Muscle layer of colon (tissue), 2 donors: Measurements from ENCODE around the gene HNRNPA2B1.
"Not testable (repeated sequence)": the region's sequence is repeated elsewhere in the genome, so short reads cannot be mapped to it uniquely, and the experiment has no call there.

Experiments used
- H3K27ac ChIP-seq: one replicate; pipeline ENCODE4 v1.7.0; 2013; ENCODE audit warnings: low read depth, mild to moderate bottlenecking, low read length, moderate library complexity
- H3K27me3 ChIP-seq, 2 donors: one replicate each; pipeline ENCODE4 v1.7.0; 2013; ENCODE audit warnings: low read length in 2 of 2, mild to moderate bottlenecking in 2 of 2; ENCODE audit not compliant: insufficient read depth in 2 of 2, control insufficient read depth in 1 of 2
- H3K36me3 ChIP-seq: one replicate; pipeline ENCODE4 v1.7.0; 2013; ENCODE audit warnings: mild to moderate bottlenecking, low read length; ENCODE audit not compliant: insufficient read depth
- H3K4me1 ChIP-seq: one replicate; pipeline ENCODE4 v1.7.0; 2013; ENCODE audit warnings: mild to moderate bottlenecking, low read length; ENCODE audit not compliant: insufficient read depth
- H3K4me3 ChIP-seq, 2 donors: one replicate each; pipeline ENCODE4 v1.7.0; 2013; ENCODE audit warnings: low read length in 2 of 2, low read depth in 1 of 2, mild to moderate bottlenecking in 1 of 2, moderate library complexity in 1 of 2
- H3K9ac ChIP-seq: one replicate; pipeline ENCODE4 v1.7.0; 2013; ENCODE audit warnings: low read length
- H3K9me3 ChIP-seq: one replicate; pipeline ENCODE4 v1.7.0; 2013; ENCODE audit warnings: mild to moderate bottlenecking, low read length
- donor health status: abdominal sarcoma.
- donor health status: Adenocarcinoma of cecum.

HNRNPA2B1 gene

DNA sequence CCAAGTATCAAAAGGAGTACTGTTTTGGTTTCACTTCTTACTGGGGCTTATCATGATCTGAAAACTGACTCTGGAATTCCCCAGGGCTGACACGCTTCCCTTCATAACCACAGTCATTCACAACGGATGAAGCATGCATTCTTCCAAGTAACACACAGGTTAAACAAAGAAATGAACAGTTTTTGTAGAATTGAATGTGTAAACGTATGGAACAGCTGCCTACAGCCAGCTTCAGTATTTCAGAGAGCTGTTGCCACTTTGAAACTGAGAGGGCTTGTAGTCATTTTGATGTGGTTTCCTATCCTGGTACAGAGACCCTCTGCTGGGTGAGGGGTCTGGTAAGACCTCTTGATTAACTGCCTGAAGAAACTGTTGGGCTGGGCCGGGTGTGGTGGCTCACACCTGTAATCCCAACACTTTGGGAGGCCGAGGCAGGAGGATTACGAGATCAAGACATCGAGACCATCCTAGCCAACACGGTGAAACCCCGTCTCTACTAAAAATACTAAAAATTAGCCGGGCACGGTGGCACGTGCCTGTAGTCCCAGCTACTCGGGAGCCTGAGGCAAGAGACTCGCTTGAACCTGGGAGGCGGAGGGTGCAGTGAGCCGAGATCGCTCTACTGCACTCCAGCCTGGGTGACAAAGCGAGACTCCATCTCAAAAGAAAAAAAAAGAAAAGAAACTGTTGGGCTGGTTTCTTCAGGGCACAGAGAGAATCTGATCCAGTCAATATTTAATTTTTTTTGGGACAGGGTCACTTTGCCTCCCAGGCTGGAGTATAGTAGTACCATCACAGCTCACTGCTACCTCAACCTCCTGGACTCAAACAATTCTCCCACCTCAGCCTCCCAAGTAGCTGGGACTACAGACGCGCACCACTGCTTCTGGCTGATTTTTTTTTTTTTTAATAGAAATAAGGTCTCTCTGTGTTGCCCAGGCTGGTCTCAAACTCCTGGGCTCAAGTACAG is 43.8 kb downstream of the HNRNPA2B1 start:
- H3K9ac ChIP-seq: no peak overlapping the region
- no peak overlapping the region for H3K27ac ChIP-seq
- peaks cover 16 to 24% of the 10 kb centered on the region in 2 donors for H3K27me3 ChIP-seq

DNA sequence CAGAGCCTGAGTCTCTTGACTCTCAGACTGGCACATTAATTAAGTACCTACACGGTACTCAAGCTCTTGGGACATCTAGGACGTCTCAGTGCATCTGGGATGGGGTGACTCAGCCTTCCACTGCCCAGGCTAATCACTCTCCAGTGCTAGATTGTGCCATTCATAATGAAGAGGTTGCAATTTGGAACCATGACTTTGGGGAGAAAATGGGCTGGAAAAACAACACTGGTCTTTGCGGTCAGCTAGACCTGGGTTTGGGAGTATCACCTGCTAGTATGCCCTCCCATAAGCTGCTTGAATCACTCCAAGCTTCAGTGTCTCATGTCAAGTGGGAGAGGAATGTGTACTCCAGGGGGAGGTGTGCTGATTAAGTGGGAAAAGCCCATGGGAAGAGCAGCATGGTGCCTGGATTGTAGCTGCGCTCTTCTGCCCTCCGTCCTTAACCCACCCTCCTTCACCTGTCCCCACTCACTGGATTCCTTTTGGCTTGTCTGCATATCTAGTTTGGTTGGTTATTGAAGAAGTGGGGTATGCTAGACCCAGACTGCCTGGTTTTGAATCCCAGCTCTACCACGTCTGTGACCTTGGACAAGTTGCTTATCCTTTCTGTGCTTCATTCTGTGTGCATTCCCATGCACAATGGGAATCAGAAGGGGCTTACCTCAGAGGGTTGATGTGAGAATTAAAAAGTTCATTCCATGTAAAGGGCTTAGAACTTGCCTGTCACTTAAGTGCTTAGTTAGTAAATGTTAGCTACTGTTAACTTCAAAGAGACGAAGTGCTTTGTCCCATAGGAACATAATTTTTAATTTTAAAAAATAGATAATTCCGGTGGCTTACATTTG is 44.8 kb downstream of the HNRNPA2B1 start:
- H3K27ac ChIP-seq: no peak overlapping the region
- no peak overlapping the region for H3K9ac ChIP-seq

More for the DNA sequence above, 43.8 kb downstream of the HNRNPA2B1 start:
- Histone ChIP-seq H3K4me3 (no peak overlapping the region), H3K4me1 (no peaks in the 10 kb centered on the region), H3K9me3 (no peaks in the 10 kb centered on the region), H3K36me3 (no peaks in the 10 kb centered on the region)

DNA sequence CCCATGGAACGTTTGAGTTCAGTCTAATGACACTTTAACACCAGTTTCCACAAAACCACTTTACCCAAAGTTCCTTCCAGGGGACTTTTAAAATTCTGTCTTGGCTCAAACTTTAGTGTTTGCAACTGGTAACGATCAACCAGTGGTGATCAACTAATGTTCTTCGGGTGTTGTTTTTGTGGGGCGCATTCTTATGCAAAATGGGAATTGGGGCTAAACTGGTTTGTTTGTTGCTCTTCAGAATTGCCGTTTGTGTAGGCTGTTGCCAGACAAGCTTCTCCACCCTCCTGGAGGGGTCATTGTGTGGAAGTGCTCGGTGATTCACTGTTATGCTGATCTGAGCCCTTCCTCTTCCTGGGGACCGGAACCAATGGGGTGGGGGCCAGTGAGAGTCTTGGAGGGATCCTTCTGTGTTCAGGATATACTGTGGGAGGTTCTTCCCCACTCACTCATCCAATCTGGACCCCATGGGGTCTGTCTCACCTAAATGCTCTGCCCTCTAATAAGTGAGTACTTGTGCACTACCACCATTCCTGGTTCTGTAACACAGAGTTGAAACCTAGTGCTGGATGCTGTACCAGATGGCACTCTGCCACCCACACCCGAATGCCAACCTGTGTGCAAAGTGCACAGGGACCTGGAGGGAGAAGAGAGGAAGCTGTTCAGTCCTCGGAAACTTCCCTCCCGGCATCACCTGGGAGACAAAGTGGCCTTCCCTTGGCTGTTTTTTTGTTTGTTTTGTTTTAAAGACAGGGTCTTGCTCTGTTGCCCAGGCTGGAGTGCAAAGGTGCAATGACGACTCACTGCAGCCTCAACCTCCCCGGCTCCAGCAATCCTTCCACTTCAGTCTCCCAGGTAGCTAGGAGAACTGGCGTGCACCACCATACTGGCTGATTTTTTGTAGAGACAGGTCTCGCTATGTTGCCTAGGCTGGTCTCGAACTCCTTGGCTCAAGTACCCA is 46.4 kb downstream of the HNRNPA2B1 start:
- Histone ChIP-seq H3K27ac (no peak overlapping the region), H3K9ac (no peak overlapping the region), H3K36me3 (no peaks in the 10 kb centered on the region), H3K4me3 (no peak overlapping the region), H3K9me3 (no peaks in the 10 kb centered on the region), H3K4me1 (no peaks in the 10 kb centered on the region), H3K27me3 (peaks cover 23 to 24% of the 10 kb centered on the region in 2 donors)

More for the DNA sequence above, 44.8 kb downstream of the HNRNPA2B1 start:
- H3K9me3 ChIP-seq: no peaks in the 10 kb centered on the region
- no peaks in the 10 kb centered on the region for H3K4me1 ChIP-seq
- peaks cover 23 to 24% of the 10 kb centered on the region in 2 donors for H3K27me3 ChIP-seq
- no peaks in the 10 kb centered on the region for H3K36me3 ChIP-seq
- no peak overlapping the region for H3K4me3 ChIP-seq

- Histone ChIP-seq H3K9me3 (no peaks in the 10 kb centered on the region), H3K27me3 (peaks cover 23 to 24% of the 10 kb centered on the region in 2 donors), H3K4me1 (no peaks in the 10 kb centered on the region), H3K36me3 (no peaks in the 10 kb centered on the region), H3K9ac (no peak overlapping the region), H3K4me3 (no peak overlapping the region), H3K27ac (no peak overlapping the region)
Observed at GRCh38 chr7:26153241-26153822, 47.2 kb downstream of the HNRNPA2B1 start.

GRCh38 chr7:26152782-26153240 is 47.7 kb downstream of the HNRNPA2B1 start:
- H3K36me3 ChIP-seq, H3K27ac ChIP-seq, H3K4me3 ChIP-seq, H3K4me1 ChIP-seq, H3K9me3 ChIP-seq, H3K9ac ChIP-seq: not testable (repeated sequence)
- peaks cover 23 to 24% of the 10 kb centered on the region in 2 donors for H3K27me3 ChIP-seq

DNA sequence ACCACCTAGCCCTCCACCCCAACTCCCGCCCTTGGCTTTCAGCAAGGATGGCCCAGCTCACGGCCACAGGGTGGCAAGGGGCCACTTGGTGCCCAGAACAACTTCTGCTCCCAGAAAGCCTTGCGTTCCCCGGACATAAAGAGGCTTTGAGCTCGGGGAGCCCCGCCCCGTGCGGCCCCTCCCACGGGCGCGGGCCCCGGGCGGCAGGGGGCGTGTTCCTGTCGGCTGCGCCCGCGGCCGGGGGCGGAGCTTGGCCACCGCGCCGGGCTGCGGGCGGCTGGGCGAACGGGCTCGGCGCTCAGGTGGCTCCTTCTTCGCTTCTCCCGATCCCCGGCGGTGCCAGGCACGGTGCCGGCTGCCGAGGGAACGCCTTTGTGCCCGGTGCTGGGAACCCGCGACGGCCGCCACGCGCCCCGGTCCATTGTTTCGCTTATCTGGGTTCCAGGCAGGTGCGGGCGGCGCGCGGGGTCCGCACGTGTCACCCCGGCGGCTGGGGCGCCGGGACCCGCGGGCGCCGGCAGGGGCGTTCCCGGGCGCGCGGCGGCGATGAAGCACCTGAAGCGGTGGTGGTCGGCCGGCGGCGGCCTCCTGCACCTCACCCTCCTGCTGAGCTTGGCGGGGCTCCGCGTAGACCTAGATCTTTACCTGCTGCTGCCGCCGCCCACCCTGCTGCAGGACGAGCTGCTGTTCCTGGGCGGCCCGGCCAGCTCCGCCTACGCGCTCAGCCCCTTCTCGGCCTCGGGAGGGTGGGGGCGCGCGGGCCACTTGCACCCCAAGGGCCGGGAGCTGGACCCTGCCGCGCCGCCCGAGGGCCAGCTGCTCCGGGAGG is 48.4 kb downstream of the HNRNPA2B1 start, which contains the start of gene NFE2L3:
Gene NFE2L3, plus strand, starts transcription at position 246 of the 829 bp plus-strand sequence. Its CDS starts 301 bp downstream, at position 547.
- H3K27ac ChIP-seq: no peak within 1 kb of the TSS
- H3K9ac ChIP-seq: no peak within 1 kb of the TSS

DNA sequence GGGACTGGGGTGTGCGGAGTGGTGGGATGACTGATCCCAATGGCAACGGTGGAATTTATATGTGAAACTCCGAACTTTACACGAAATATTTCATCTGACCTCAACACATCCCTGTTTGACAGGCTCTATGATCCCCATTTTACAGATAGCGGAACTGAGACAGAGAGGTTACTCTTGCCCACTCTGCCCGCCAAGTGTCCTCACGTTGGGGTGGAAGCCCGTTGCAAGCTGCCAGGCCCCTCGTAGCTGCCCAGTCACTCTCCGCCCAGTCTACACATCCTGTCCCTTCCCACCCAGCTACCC is 48.9 kb downstream of the HNRNPA2B1 start:
- Histone ChIP-seq H3K4me3 (peak overlapping the region in 1 of 2 donors; percentile 41), H3K4me1 (no peaks in the 10 kb centered on the region), H3K27me3 (peaks cover 23 to 24% of the 10 kb centered on the region in 2 donors)

More for the DNA sequence above, 48.4 kb downstream of the HNRNPA2B1 start, which contains the start of gene NFE2L3:
- Histone ChIP-seq H3K4me1 (no peaks in the 10 kb centered on the region), H3K36me3 (no peaks in the 10 kb centered on the region), H3K9me3 (no peaks in the 10 kb centered on the region), H3K4me3 (peak within 1 kb of the TSS in 1 of 2 donors; percentile 41), H3K27me3 (peaks cover 23 to 24% of the 10 kb centered on the region in 2 donors)

GRCh38 chr7:26151096-26151495 is 49.5 kb downstream of the HNRNPA2B1 start:
- peaks cover 23 to 24% of the 10 kb centered on the region in 2 donors for H3K27me3 ChIP-seq
- no peak overlapping the region for H3K9ac ChIP-seq
- no peaks in the 10 kb centered on the region for H3K4me1 ChIP-seq
- no peaks in the 10 kb centered on the region for H3K9me3 ChIP-seq
- peak overlapping the region in 1 of 2 donors; percentile 41 for H3K4me3 ChIP-seq
- H3K36me3 ChIP-seq: no peaks in the 10 kb centered on the region
- no peak overlapping the region for H3K27ac ChIP-seq

More for the DNA sequence above, 48.9 kb downstream of the HNRNPA2B1 start:
- Histone ChIP-seq H3K9me3 (no peaks in the 10 kb centered on the region), H3K9ac (no peak overlapping the region), H3K27ac (no peak overlapping the region), H3K36me3 (no peaks in the 10 kb centered on the region)

- H3K9me3 ChIP-seq: no peaks in the 10 kb centered on the region
- no peak overlapping the region for H3K27ac ChIP-seq
- no peak overlapping the region for H3K9ac ChIP-seq
- peaks cover 21 to 23% of the 10 kb centered on the region in 2 donors for H3K27me3 ChIP-seq
- no peaks in the 10 kb centered on the region for H3K4me1 ChIP-seq
- no peaks in the 10 kb centered on the region for H3K36me3 ChIP-seq
- H3K4me3 ChIP-seq: no peak overlapping the region
Observed at GRCh38 chr7:26149391-26149977, 51.1 kb downstream of the HNRNPA2B1 start.
